Activated T-helper 1 cell treated with anti-CD3 and anti-CD28 coated beads, Interleukin-12 subunit alpha, Interleukin-12 subunit beta, Interleukin-2, Interleukin-4 antibody, amounts not matched to agents 30 ng/mL and 10 ng/mL and 1 ng/mL, durations not matched to agents 14 hours and 24 hours and 36 hours (primary cell): ENCODE measurements around the gene TCEA2. TPM values are rescaled to one million over a fixed set of nuclear protein-coding genes. Genes with fewer than 3 reads are reported as not detected.

ENCODE experiments used
- DNase-seq: peaks from one replicate; pipeline ENCODE4 v3.0.0; 2021; ENCODE audit warnings: low spot score
- H3K27ac Mint-ChIP-seq: one replicate; pipeline ENCODE4 v1.8.0; 2021; ENCODE audit warnings: mild to moderate bottlenecking, mixed read lengths
- H3K27me3 Mint-ChIP-seq: one replicate; pipeline ENCODE4 v1.8.0; 2022; ENCODE audit warnings: mild to moderate bottlenecking, moderate library complexity, mixed read lengths; ENCODE audit not compliant: insufficient read depth
- H3K36me3 Mint-ChIP-seq: one replicate; pipeline ENCODE4 v1.8.0; 2021; ENCODE audit warnings: low read depth, mixed read lengths
- H3K4me1 Mint-ChIP-seq: one replicate; pipeline ENCODE4 v1.8.0; 2021; ENCODE audit warnings: low read depth, mixed read lengths
- H3K4me3 Mint-ChIP-seq: one replicate; pipeline ENCODE4 v1.8.0; 2021; ENCODE audit warnings: mild to moderate bottlenecking, moderate library complexity, mixed read lengths
- H3K9me3 Mint-ChIP-seq: one replicate; pipeline ENCODE4 v1.8.0; 2021; ENCODE audit warnings: mixed read lengths
- intact Hi-C: fragments of 100-400 bp; cut with micrococcal nuclease; formaldehyde crosslinking; loops from one replicate; pipeline ENCODE4 v1.15.1; 2024
- total RNA-seq: library from RNA; stranded (reverse); gene quantifications from 2 replicates; pipeline ENCODE4 v1.2.3, GENCODE V29; 2022

The TCEA2 gene
- total RNA-seq, 1 donor from 2014 or later = 33.8 TPM

DNA sequence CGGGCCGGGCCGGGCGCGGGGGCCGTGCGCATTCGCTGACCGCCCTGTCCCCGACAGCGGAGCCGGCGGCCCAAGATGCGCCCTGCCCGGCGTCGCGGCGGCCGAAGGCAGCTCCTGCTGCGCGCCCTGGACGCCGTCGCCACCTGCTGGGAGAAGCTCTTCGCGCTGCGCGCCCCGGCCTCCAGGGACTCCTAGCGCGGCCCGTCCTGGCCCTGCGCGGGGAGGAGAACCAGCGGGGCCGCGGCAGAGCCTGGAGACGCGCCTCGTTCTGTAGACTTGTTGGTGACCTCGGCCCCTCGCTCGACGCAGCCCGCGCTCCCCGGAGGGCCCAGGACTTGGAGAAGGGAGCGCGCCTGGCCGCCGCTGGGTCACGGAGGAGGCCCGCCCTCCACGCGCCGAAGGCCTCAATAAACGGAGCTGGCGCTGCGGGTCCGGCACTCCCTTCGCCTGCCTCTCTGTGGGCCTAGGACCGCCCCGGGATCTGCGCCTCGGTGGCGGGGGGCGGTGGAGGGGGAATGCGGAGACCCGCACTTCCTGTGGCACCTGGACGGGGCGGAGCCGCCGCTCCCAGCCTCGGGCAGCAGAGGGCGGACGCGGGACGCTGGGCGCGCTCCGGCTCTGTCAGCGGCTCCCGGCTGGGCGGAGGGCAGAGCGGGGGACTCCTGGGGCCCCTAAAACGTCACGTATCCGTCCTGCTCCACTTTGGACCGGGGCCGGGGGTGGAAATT lies 24.3 kb upstream of the TCEA2 start:
- peaks cover 11% of the 10 kb centered on the region for H3K36me3 Mint-ChIP-seq
- H3K27me3 Mint-ChIP-seq = peaks cover 3% of the 10 kb centered on the region
- no peak overlapping the region for H3K27ac Mint-ChIP-seq
- DNase-seq = peak; percentile 77
- H3K9me3 Mint-ChIP-seq = no peaks in the 10 kb centered on the region
- intact Hi-C loops = loop anchor here (1.0 to 5.0 kb wide), 4 partner anchors 19 to 82 kb away; partner anchors contain the start of genes RGS19 and TCEA2
- H3K4me3 Mint-ChIP-seq = peak overlapping the region; percentile 73
- peaks cover 51% of the 10 kb centered on the region for H3K4me1 Mint-ChIP-seq

DNA sequence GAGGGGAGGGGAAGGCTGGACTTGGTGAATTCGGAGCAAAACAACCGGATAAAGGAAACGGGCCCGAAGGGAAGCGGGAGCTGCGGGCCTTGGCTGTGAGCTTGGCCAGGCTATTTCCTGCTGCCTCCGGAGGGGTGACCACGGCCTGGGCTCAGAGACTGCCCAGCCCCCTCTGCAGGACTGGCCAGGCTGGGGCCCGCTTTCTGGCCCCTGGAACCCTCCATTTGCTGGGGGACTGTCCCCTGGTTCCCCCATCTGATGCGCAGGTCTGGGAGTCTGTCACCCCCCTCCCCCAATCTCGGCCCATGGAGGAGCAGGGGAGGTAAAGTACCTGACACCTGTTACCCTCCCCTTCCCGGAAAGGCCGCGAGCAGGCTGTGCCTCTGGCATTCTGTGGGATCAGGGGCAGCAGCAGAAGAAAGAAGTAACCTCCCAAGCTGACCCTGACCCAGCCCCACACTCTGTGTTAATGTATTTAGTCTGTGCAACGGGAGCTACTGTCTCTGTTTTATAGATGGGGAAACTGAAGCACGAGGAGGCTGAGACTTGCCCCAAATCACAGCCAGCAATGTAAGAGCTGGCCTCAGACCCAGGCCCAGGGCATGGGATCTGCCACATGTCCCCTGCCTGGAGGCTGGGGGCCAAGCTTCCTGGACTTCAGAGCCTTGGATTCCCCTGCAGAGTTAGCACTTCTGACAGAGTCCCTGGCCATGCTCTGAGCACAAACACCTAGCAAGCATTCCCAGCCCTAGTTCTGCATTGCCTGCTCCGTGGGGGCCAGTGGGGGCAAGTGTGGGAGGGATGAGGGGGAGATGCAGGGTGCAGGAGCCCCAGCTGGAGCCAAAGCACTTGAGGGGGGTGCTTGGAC lies 23.5 kb upstream of the TCEA2 start:
- intact Hi-C loops = loop anchor here (1.0 to 5.0 kb wide), 5 partner anchors 18 to 302 kb away; partner anchors contain the start of genes LIME1, RGS19, SLC2A4RG and TCEA2
- peaks cover 51% of the 10 kb centered on the region for H3K4me1 Mint-ChIP-seq
- H3K27me3 Mint-ChIP-seq = peaks cover 3% of the 10 kb centered on the region
- no peak for DNase-seq
- H3K36me3 Mint-ChIP-seq = peaks cover 7% of the 10 kb centered on the region
- H3K4me3 Mint-ChIP-seq = peak overlapping the region; percentile 73
- peak overlapping the region; percentile 63 for H3K27ac Mint-ChIP-seq
- H3K9me3 Mint-ChIP-seq = no peaks in the 10 kb centered on the region

DNA sequence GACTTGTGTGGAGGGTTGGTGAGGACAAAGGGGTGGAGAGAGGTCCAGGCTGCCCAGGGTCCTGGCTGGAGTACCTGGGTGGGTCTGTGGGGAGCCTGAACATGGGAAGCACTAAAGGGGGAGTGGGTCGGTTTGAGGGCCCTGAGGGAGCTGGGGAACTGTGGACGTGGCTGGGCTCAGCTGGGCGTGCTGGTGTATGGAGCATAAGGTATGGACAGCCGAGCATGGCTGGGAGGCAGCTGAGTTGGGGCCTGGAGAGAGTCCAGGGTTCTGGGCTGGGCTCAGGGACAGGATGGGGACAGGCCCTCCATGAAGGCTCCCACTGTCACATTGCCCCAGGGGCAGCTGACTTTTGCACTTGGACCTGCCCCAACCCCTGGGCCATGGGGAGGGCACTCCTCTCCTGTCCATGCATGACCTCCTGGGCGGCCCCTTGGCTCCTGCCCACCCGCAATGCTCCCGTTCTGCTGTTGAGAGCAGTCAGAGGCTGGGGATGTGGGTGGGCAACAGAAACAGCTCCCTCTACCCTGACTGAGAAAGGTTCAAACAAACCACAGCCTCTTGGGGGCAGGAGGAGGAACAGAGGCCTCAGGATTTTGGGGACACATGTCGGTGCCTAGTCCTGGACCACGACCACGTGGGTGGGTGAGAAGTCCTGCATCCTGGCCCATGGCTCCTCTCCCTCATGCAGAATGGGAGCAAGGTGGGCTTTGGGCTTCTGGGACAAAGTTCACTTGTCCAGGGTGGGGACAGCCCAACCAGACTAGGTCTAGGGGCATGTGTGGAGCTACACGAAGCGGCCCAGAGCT lies 22.6 kb upstream of the TCEA2 start:
- H3K36me3 Mint-ChIP-seq = peaks cover under 1% of the 10 kb centered on the region
- peak overlapping the region; percentile 77 for H3K4me3 Mint-ChIP-seq
- no peaks in the 10 kb centered on the region for H3K9me3 Mint-ChIP-seq
- H3K27me3 Mint-ChIP-seq = peaks cover 3% of the 10 kb centered on the region
- DNase-seq = no peak
- H3K27ac Mint-ChIP-seq = no peak overlapping the region
- peaks cover 44% of the 10 kb centered on the region for H3K4me1 Mint-ChIP-seq
- intact Hi-C loops = loop anchor here (5.0 kb wide), 1 partner anchor 303 kb away; the partner anchor contains the start of genes LIME1 and SLC2A4RG

DNA sequence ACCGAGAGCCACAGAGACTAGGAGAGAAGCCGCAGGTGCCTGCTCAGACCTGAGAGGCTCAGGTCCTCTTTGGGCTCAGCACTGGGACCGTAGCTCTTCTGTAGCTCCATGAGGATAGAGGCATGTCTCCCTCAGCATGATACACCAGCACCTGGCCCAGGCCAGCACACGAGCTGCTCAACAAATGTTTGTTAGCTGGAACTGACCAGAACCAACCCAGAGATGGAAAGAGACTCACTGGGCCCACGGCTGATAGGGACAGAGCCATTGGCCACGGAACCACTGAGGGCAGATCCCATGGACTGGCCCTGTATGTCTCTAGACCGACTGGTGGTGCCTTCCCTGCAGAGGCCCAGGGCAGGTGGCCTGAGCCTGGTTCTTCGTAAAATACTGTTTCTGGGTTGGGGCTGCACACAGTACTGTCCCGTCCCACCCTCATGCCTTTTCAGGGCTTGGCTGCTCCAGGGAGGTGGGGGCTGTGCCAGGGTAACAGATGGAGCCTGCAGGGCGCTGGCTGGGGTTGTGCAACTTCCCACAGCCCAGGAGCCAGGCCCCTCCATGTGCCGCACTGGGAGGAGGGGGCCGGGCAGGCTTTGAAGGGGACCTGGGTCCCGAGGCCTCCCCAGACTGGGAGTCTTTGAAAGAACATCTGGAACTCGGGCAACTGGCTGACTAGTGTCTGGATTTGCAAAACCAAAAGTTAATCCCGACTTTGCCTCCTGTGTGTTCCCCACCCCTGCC lies 21.8 kb upstream of the TCEA2 start:
- peaks cover 48% of the 10 kb centered on the region for H3K4me1 Mint-ChIP-seq
- no peaks in the 10 kb centered on the region for H3K9me3 Mint-ChIP-seq
- H3K4me3 Mint-ChIP-seq = peak overlapping the region; percentile 77
- intact Hi-C loops = loop anchor here (5.0 kb wide), 1 partner anchor 304 kb away; the partner anchor contains the start of genes LIME1 and SLC2A4RG
- H3K27ac Mint-ChIP-seq = peak overlapping the region; percentile 52
- H3K27me3 Mint-ChIP-seq = peaks cover 7% of the 10 kb centered on the region
- H3K36me3 Mint-ChIP-seq = peaks cover under 1% of the 10 kb centered on the region
- no peak for DNase-seq

DNA sequence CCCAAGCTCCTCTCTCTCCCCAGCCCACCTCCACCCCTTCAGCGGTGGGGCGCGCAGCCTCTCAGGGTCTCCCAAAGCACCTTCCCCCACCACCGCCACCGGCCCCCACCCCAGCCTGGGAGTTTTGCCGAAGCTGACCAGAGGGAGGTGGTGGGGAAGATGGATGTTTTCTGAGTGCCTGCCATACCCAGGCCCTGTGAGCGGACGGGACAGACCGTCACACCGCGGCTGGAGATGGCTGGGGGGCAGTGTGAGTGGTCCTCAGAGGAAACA lies 21.3 kb upstream of the TCEA2 start:
- H3K27ac Mint-ChIP-seq = no peak overlapping the region
- H3K9me3 Mint-ChIP-seq = no peaks in the 10 kb centered on the region
- peaks cover 47% of the 10 kb centered on the region for H3K4me1 Mint-ChIP-seq
- H3K36me3 Mint-ChIP-seq = peaks cover 3% of the 10 kb centered on the region
- peak overlapping the region; percentile 77 for H3K4me3 Mint-ChIP-seq
- intact Hi-C loops = loop anchor here (5.0 kb wide), 1 partner anchor 304 kb away; the partner anchor contains the start of genes LIME1 and SLC2A4RG
- H3K27me3 Mint-ChIP-seq = peaks cover 12% of the 10 kb centered on the region
- no peak for DNase-seq

DNA sequence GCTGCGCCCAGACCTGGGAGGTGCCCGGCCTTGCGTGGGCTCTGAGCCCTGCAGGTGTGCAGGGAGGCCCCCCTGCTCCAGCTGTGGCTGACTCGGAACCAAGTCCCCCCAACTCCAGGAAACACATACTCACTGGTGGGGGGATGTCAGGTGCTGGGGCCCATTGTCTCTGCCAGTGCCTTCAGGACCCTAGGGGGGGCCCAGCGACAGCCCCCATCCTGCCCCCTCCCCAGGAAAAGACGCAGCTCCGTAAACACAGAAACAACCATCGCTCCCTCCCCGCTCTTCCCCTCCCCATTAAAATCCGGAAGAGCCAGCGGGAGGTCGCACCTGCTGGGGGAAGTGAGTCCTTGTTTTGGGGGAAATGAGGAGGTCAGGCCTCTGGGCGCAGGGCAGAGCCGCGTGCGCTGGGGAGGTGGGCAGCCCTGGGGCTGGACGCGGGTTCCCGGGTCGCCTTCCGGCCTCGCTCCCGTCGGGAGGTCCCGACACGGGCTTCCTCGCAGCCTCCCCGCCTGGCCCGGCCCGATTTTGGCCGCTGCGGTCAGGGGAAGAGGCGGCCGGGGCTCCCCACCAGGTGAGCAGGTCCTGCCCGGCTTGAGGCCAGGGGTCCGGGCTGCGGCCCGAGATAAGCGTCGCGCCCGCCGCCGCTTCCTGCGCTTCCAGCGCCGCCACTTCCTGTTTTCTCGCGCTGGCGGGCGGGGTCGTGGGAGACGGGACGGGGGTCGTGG lies 20.8 kb upstream of the TCEA2 start:
- peaks cover 42% of the 10 kb centered on the region for H3K4me1 Mint-ChIP-seq
- peaks cover 3% of the 10 kb centered on the region for H3K36me3 Mint-ChIP-seq
- intact Hi-C loops = loop anchor here (5.0 kb wide), 1 partner anchor 305 kb away; the partner anchor contains the start of genes LIME1 and SLC2A4RG
- no peak for DNase-seq
- H3K27ac Mint-ChIP-seq = peak overlapping the region; percentile 76
- peaks cover 17% of the 10 kb centered on the region for H3K27me3 Mint-ChIP-seq
- H3K4me3 Mint-ChIP-seq = peak overlapping the region; percentile 77
- no peaks in the 10 kb centered on the region for H3K9me3 Mint-ChIP-seq

DNA sequence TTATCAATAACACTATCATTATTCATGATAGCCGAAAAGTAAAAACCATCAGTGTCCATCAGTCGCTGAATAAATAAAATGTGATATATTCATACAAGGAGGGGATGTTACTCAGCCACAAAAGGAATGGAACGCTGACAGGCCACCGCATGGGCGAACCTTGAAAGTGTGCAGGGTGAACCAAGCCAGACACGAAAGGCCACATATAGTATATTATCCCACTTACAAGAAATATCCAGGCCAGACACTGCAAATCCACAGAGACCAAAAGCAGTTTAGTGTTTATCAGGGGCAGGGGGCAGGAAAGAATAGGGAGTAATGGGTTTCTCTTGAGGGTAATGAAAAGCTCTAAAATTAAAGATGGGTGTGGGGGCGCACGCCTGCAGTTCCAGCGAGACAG lies 19.2 kb upstream of the TCEA2 start:
- Mint-ChIP-seq H3K4me1 (peaks cover 36% of the 10 kb centered on the region), H3K4me3 (peak overlapping the region; percentile 61), H3K36me3 (peaks cover 3% of the 10 kb centered on the region), H3K9me3 (no peaks in the 10 kb centered on the region), H3K27me3 (peaks cover 24% of the 10 kb centered on the region), H3K27ac (no peak overlapping the region)
- no peak for DNase-seq
- intact Hi-C loops = loop anchor here (5.0 kb wide), 1 partner anchor 306 kb away; the partner anchor contains the start of genes LIME1 and SLC2A4RG

DNA sequence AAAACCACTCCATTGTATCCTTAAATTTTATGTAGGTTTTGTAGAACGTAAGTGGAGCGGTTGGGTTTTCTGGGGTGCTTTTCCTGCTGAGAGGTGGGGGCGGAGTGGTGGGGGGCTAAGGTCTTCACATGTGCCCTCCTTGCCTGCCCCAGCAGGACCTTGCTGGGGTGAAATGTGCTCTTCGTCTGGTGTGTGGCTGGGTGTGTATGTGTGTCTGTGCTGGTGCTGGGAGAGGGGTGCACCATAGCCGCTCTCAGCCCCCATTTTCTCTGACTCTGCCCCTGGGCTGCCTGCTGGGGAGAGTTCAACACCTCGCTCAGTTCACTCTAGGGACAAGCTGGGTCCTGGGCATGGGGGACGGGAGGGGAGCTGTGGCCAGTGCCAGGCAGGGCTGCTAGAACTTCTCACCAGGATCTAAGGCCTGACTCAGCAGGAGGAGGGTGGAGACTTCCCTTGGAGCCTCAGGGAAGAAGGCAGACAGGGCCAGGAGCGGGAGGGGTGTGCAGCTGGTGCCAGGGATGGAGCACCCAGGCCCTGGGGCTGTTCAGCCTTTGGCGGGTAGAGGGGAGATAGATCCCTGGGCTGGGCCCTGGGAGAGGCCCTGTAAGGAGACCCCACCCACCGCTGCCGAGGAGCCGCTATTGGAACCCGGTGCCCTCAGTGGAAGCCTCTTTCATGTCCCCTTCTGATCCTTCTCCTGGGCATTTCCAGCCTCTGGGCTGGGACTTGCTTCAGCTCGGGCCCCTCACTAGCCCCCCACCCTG lies 18.3 kb upstream of the TCEA2 start:
- DNase-seq = no peak
- Mint-ChIP-seq H3K4me3 (no peak overlapping the region), H3K9me3 (no peaks in the 10 kb centered on the region), H3K27ac (no peak overlapping the region), H3K36me3 (peaks cover 3% of the 10 kb centered on the region), H3K4me1 (peaks cover 32% of the 10 kb centered on the region), H3K27me3 (peaks cover 26% of the 10 kb centered on the region)
- intact Hi-C loops = loop anchor here (5.0 kb wide), 1 partner anchor 307 kb away; the partner anchor contains the start of genes LIME1 and SLC2A4RG

DNA sequence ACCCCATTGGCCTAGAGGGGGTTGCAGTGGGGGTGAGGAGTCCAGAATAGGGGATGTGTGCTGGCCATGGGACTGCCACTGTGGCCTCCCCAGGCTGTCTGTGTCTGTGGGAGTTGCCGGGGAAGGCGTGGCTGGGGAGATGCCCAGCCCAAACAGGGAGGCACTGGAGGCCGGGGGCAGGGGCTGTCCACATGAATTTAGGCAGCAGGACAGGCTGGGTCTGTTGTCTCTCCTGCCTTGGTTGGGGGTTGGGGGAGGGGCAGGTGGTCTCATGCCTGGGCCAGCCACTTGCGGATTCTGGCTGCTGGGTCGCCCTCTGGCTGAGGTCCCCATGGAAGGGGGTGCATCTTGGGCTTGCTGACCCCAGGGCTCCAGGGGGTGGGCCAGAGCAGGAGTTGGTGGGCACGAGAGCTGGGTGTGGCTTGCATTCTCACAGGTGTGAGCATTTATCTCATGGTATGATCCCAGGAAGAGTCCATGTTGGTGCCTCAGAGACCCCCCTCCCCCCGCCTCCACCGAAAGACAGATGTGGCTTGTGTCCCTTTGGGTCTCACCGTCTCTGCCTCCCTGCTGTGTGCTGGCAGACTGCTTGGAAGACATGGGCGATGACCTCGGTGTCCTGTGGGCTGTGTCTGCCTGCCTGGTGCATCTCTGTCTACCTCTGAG lies 17.5 kb upstream of the TCEA2 start:
- intact Hi-C loops = no loop called here
- H3K4me3 Mint-ChIP-seq = no peak overlapping the region
- peaks cover 22% of the 10 kb centered on the region for H3K27me3 Mint-ChIP-seq
- no peak for DNase-seq
- H3K27ac Mint-ChIP-seq = no peak overlapping the region
- H3K4me1 Mint-ChIP-seq = peaks cover 26% of the 10 kb centered on the region
- no peaks in the 10 kb centered on the region for H3K9me3 Mint-ChIP-seq
- peaks cover 3% of the 10 kb centered on the region for H3K36me3 Mint-ChIP-seq

DNA sequence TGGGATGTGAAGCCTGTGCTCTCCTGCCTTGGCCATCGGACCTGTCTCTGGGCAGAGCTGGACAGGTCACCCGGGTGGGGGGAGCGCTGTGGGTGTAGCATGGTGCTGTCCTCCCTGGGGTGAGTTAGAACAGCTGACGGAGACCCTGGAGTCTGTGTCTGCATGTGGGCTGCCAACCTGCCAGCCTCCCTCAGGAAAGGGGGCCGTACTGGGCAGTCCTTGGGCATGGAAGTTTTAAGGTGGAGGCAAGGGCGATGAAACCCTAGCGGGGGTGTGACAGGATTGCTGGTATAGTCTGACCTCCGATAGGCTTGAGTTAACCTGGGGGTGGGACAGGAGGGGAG lies 16.0 kb upstream of the TCEA2 start:
- Mint-ChIP-seq H3K4me1 (peaks cover 21% of the 10 kb centered on the region), H3K4me3 (no peak overlapping the region), H3K27ac (no peak overlapping the region), H3K27me3 (peaks cover 25% of the 10 kb centered on the region), H3K36me3 (peaks cover 3% of the 10 kb centered on the region), H3K9me3 (no peaks in the 10 kb centered on the region)
- intact Hi-C loops = no loop called here
- no peak for DNase-seq
